Stimulated activated CD8-positive, alpha-beta memory T cell treated with anti-CD3 and anti-CD28 coated beads, Interleukin-4, amount 100 ng/mL, for 4 hours (primary cell): ENCODE results near the gene BEST2.
"Not testable (repeated sequence)": the region's sequence is repeated elsewhere in the genome, so short reads cannot be mapped to it uniquely, and the experiment has no call there.

ENCODE experiments used
- DNase-seq, 2 donors: peaks; one replicate each; pipeline ENCODE4 v3.0.0-alpha.2; 2020; ENCODE audit warnings: low read depth in 2 of 2, low spot score in 1 of 2

BEST2 gene

GRCh38 chr19:12797607-12798006 lies 46.0 kb downstream of the BEST2 start:
- not testable (repeated sequence) for DNase-seq

DNA sequence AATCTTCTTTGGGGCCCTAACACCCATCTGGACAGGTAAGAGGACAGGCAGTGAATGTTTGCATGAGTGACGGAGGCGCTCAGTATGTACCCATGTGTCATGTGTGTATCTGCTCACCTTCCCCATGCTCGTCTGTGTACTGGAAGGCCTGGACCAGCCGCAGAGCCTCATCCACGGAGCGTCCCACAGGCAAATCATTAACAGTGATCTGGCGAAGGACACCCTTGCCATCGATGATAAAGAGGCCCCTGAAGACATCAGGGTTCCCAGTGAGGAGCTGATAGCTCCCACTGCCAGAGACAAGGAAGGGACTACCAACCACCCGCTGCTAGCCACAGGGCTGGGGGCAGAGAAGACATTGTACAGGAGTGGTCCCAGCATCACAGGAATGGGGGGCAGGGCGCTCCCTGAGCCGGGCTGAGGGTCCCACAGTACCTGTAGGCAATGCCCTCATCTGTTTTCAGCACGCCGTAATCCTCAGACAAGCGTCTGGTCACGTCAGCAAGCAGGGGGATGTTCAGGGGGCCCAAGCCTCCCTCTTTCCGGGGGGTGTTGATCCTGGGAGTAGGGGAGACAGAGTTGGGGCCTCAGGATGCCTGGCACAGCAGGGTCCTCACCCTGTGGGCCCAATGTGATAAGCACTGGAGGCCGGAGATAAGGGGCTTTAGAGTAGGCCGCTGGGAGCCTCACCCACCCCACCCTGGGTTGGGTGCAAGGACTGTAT lies 48.3 kb downstream of the BEST2 start:
- no peak for DNase-seq

- no peak for DNase-seq
Measured at GRCh38 chr19:12800466-12800770, 48.8 kb downstream of the BEST2 start.

- DNase-seq = no peak
Measured at GRCh38 chr19:12800923-12801465, 49.4 kb downstream of the BEST2 start.

- DNase-seq = no peak
Measured at GRCh38 chr19:12801466-12802266, 50.1 kb downstream of the BEST2 start, which contains the start of the genes PRDX2 and THSD8. TSS of gene PRDX2 (minus strand) at chr19:12801800. CDS start at chr19:12801261, 539 bp downstream. TSS of gene THSD8 (plus strand) at chr19:12802069. CDS start at chr19:12802072, 3 bp downstream.

GRCh38 chr19:12802267-12803106 lies 50.9 kb downstream of the BEST2 start:
- DNase-seq = no peak

- DNase-seq = no peak
Measured at GRCh38 chr19:12804051-12804450, 52.5 kb downstream of the BEST2 start.

DNA sequence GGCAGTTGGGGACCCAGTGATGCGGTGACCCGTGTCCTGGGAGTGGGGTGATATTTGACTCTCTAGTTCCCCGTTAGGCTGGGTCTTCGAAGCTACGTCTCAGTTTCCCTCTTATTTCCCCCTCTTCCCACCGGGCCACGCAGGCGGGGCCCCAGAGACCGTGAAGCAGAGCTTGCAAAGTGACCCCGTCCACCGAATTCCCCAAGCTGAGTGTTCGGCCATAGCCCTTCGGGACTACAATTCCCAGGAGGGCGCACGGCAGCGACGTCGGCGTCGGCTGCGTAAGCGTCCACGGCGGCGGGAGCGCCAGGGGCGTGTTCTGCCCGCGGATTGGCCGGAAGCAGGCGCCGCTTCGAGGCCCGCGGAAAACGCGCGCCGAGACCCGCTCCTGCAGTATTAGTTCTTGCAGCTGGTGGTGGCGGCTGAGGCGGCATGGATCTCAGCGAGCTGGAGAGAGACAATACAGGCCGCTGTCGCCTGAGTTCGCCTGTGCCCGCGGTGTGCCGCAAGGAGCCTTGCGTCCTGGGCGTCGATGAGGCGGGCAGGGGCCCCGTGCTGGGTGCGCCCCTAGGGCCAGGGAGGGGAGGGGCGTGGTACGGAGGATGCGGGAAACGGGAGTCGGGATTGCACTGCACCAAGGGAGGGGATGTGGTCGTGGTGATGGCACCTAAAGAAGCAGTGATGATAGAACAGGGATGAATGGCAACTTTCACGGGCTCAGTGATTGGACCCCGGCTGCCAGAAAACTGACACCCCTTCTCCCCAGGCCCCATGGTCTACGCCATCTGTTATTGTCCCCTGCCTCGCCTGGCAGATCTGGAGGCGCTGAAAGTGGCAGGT lies 54.9 kb downstream of the BEST2 start, which contains the start of gene RNASEH2A:
Gene RNASEH2A (plus strand): TSS at position 343 of the 840 bp plus-strand sequence. CDS start 90 bp downstream, at position 433.
- peak in 1 of 2 donors; percentile 73 for DNase-seq
